Smooth muscle cell of the pulmonary artery (primary cell): Measurements from ENCODE around the gene HMBS. TPM values are rescaled to one million over a fixed set of nuclear protein-coding genes. Genes with fewer than 3 reads are reported as not detected.

Source experiments
- total RNA-seq: library from RNA; depleted of rRNA; stranded (reverse); fragments of >200 nt; gene quantifications from 2 replicates; pipeline ENCODE4 v1.2.3, GENCODE V29; 2014

Gene HMBS
- 7.7 and 12.6 TPM in 2 replicates for total RNA-seq

GRCh38 chr11:119084663-119085436 is at the start of gene HMBS:
HMBS (plus strand) TSS chr11:119084881; CDS start chr11:119085034, 153 bp downstream.

GRCh38 chr11:119057000-119057769 is 27.5 kb upstream of the HMBS start, which contains the start of gene HYOU1:
HYOU1 (minus strand) TSS chr11:119057205; CDS start chr11:119056160, 1,045 bp downstream.

GRCh38 chr11:119067371-119068222 is 17.1 kb upstream of the HMBS start, which contains the start of gene VPS11:
VPS11 (plus strand) TSS chr11:119067818; CDS start chr11:119067824, 6 bp downstream.

GRCh38 chr11:119101759-119102423 is 17.2 kb downstream of the HMBS start, which contains the start of gene DPAGT1:
DPAGT1 (minus strand) TSS chr11:119101853; CDS start chr11:119101655, 198 bp downstream.

GRCh38 chr11:119106564-119107537 is 22.2 kb downstream of the HMBS start, which contains the start of gene C2CD2L:
C2CD2L (plus strand) TSS chr11:119107344; CDS start chr11:119107742, 398 bp downstream.

GRCh38 chr11:119121008-119121810 is 36.5 kb downstream of the HMBS start, which contains the start of gene HINFP:
HINFP (plus strand) TSS chr11:119121580; CDS start chr11:119126945, 5,365 bp downstream.

Other genes with a start within 250 kb of the HMBS start
- not detected in 2 replicates for gene CXCR5, start 201.0 kb upstream of the HMBS start, total RNA-seq
- 59.4 and 59.8 TPM in 2 replicates for gene BCL9L, start 159.0 kb upstream of the HMBS start, total RNA-seq
- not detected in 2 replicates for gene UPK2, start 128.6 kb upstream of the HMBS start, total RNA-seq
- gene FOXR1, start 113.1 kb upstream of the HMBS start, total RNA-seq, result not detected in 2 replicates
- 15.1 and 19.9 TPM in 2 replicates for gene CENATAC, start 86.7 kb upstream of the HMBS start, total RNA-seq
- 196 and 318 TPM in 2 replicates for gene RPS25, start 66.5 kb upstream of the HMBS start, total RNA-seq
- 71.3 and 76.6 TPM in 2 replicates for gene TRAPPC4, start 66.1 kb upstream of the HMBS start, total RNA-seq
- 9.2 and 10.3 TPM in 2 replicates for gene SLC37A4, start 54.0 kb upstream of the HMBS start, total RNA-seq
- gene HYOU1, start 27.7 kb upstream of the HMBS start, total RNA-seq, result 152 and 198 TPM in 2 replicates
- 27.8 and 35.3 TPM in 2 replicates for gene VPS11, start 17.1 kb upstream of the HMBS start, total RNA-seq
- 37.1 and 42.5 TPM in 2 replicates for gene DPAGT1, start 17.0 kb downstream of the HMBS start, total RNA-seq
- gene C2CD2L, start 22.5 kb downstream of the HMBS start, total RNA-seq, result 4.1 and 8.5 TPM in 2 replicates
- gene HINFP, start 36.7 kb downstream of the HMBS start, total RNA-seq, result 17.1 and 21.2 TPM in 2 replicates
- 0.40 and 1.0 TPM in 2 replicates for gene ABCG4, start 64.2 kb downstream of the HMBS start, total RNA-seq
- 23.8 and 29.7 TPM in 2 replicates for gene NLRX1, start 83.8 kb downstream of the HMBS start, total RNA-seq
- gene NHERF4, start 100.6 kb downstream of the HMBS start, total RNA-seq, result not detected in 2 replicates
- gene CBL, start 121.5 kb downstream of the HMBS start, total RNA-seq, result 11.9 and 16.2 TPM in 2 replicates
- gene MCAM, start 232.2 kb downstream of the HMBS start, total RNA-seq, result 46.1 and 72.5 TPM in 2 replicates
- 15.2 and 15.6 TPM in 2 replicates for gene RNF26, start 249.6 kb downstream of the HMBS start, total RNA-seq